Adrenal gland (tissue), 12 donors: ENCODE measurements around the gene THUMPD2. TPM values are rescaled to one million over a fixed set of nuclear protein-coding genes. Genes with fewer than 3 reads are reported as not detected.

ENCODE experiments used
- DNase-seq, 7 donors: peaks; one replicate each; pipeline ENCODE4 v3.0.0-alpha.2; 2019 to 2020
- H3K27ac ChIP-seq, 5 donors: fragments of 200-600 bp; sonication (generic) in 4 of 5; 1 replicate in 3 of 5; 2 replicates in 2 of 5; pipeline versions ENCODE4 v1.5.1 to v1.8.0; 2016 to 2020; ENCODE audit warnings: mild to moderate bottlenecking in 1 of 5
- H3K27me3 ChIP-seq: fragments of 200-600 bp; 2 replicates; pipeline ENCODE4 v1.8.0; 2021
- H3K36me3 ChIP-seq, 2 donors: fragments of 200-600 bp; replicated peaks in 1 of 2; 1 replicate in 1 of 2; 2 replicates in 1 of 2; pipeline versions ENCODE4 v1.5.1 to v1.8.0; 2018 to 2022
- H3K4me1 ChIP-seq, 2 donors: fragments of 200-600 bp; replicated peaks in 1 of 2; 1 replicate in 1 of 2; 2 replicates in 1 of 2; pipeline versions ENCODE4 v1.5.1 to v1.8.0; 2018 to 2021
- H3K4me3 ChIP-seq, 4 donors: fragments of 200-600 bp; sonication (generic) in 3 of 4; one replicate each; pipeline ENCODE4 v1.5.1; 2016 to 2018
- H3K9me3 ChIP-seq, 3 donors: fragments of 200-600 bp; sonication (generic) in 1 of 3; replicated peaks in 1 of 3; 1 replicate in 2 of 3; 2 replicates in 1 of 3; pipeline versions ENCODE4 v1.5.1 to v1.8.0; 2016 to 2021
- POLR2A ChIP-seq, 2 donors: fragments of 450-650 bp; IDR thresholded peaks; one replicate each; pipeline ENCODE4 v1.6.1; 2017; ENCODE audit warnings: antibody characterized with exemption in 2 of 2, mild to moderate bottlenecking in 2 of 2, moderate library complexity in 1 of 2
- WGBS, 4 donors: extraction: QIAGEN DNeasy Blood & Tissue Kit in 2 of 4; methylation state at CpG; one replicate each; pipeline versions ENCODE4 v1.1.5 to v1.1.7; 2013 to 2017; 5-methylcytosine and 5-hydroxymethylcytosine counted together
- intact Hi-C, 2 donors: fragments of 100-400 bp; cut with DNase I; formaldehyde crosslinking; loops; one replicate each; pipeline versions ENCODE4 v1.14.1 to v1.15.0; 2022 to 2023
- polyA plus RNA-seq, 3 donors: library from polyadenylated mRNA; stranded (reverse); fragments of 200-250 nt in 2 of 3; fragments of 350-450 nt in 1 of 3; fragmentation: Illumina TruSeq in 1 of 3; extraction: RNeasy Lipid Tissue Mini Kit (QIAGEN cat#74804) in 1 of 3; gene quantifications; one replicate each; pipeline ENCODE4 v1.2.3, GENCODE V29; 2013 to 2014
- total RNA-seq, 9 donors: library from RNA; depleted of rRNA in 4 of 9; stranded (reverse); fragments of >200 nt in 4 of 9; fragments of 120-200 nt in 1 of 9; fragmentation: NEBNext Ultra II Directional in 1 of 9; extraction: Animal tissue kit (Norgen Biotek cat#: 25700) in 1 of 9; gene quantifications; one replicate each; pipeline versions ENCODE4 v1.1.0 to v1.2.4, GENCODE V29; 2013 to 2023
- TF ChIP-seq, protein P1 (sequence below), 6 experiments: fragments of 450-650 bp in 4 of 6; fragments of 200-600 bp in 2 of 6; sonication (generic) in 1 of 6; IDR thresholded peaks; 1 replicate in 5 of 6; 2 replicates in 1 of 6; pipeline versions ENCODE4 v1.5.1 to v1.8.0; 2016 to 2021; ENCODE audit warnings: antibody characterized with exemption in 6 of 6, mild to moderate bottlenecking in 2 of 6, moderate library complexity in 1 of 6
- donor health status: healthy with polysubstance abuse.
- donor health status: Bipolar disorder and iron deficiency.
- donor health status: DM: yes; HTN: yes; CAD: no.
- donor health status: DM: no; HTN: no; CAD: no.
- donor health status: DM: no; HTN: no; CAD: no.
- donor health status: DM: yes; HTN: yes; CAD: no.

THUMPD2 gene
- total and polyA plus RNA-seq, 12 donors, result 3.0 to 216 (median 10.0) TPM

- Histone ChIP-seq H3K36me3 (peaks cover 0 to 8% of the 10 kb centered on the region in 2 donors), H3K27ac (no peak overlapping the region), H3K4me3 (no peak overlapping the region), H3K4me1 (peaks cover 0 to 7% of the 10 kb centered on the region in 2 donors), H3K27me3 (no peaks in the 10 kb centered on the region), H3K9me3 (no peaks in the 10 kb centered on the region)
- TF ChIP-seq POLR2A (IDR thresholded peaks at IDR 0.05), result no peak
- TF ChIP-seq, protein P1, sequence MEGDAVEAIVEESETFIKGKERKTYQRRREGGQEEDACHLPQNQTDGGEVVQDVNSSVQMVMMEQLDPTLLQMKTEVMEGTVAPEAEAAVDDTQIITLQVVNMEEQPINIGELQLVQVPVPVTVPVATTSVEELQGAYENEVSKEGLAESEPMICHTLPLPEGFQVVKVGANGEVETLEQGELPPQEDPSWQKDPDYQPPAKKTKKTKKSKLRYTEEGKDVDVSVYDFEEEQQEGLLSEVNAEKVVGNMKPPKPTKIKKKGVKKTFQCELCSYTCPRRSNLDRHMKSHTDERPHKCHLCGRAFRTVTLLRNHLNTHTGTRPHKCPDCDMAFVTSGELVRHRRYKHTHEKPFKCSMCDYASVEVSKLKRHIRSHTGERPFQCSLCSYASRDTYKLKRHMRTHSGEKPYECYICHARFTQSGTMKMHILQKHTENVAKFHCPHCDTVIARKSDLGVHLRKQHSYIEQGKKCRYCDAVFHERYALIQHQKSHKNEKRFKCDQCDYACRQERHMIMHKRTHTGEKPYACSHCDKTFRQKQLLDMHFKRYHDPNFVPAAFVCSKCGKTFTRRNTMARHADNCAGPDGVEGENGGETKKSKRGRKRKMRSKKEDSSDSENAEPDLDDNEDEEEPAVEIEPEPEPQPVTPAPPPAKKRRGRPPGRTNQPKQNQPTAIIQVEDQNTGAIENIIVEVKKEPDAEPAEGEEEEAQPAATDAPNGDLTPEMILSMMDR (IDR thresholded peaks at IDR 0.05), result no peak
- WGBS, 4 donors, result 90 to 98% (median 95%) methylated on average over 2 of the region's 2 CpGs
- intact Hi-C loops, result no loop called here
- DNase-seq, result no peak
Measured at GRCh38 chr2:39738936-39739335, 40.1 kb downstream of the THUMPD2 start.

- DNase-seq, result peak in 1 of 7 donors; percentile 30
- Histone ChIP-seq H3K4me3 (no peak overlapping the region), H3K27me3 (no peaks in the 10 kb centered on the region), H3K9me3 (no peaks in the 10 kb centered on the region), H3K27ac (no peak overlapping the region), H3K4me1 (peaks cover 0 to 9% of the 10 kb centered on the region in 2 donors), H3K36me3 (peaks cover 0 to 8% of the 10 kb centered on the region in 2 donors)
- TF ChIP-seq POLR2A (IDR thresholded peaks at IDR 0.05), result no peak
- TF ChIP-seq, protein P1 (IDR thresholded peaks at IDR 0.05), result no peak
- intact Hi-C loops, result no loop called here
- 73 to 89% (median 78%) methylated on average over 8 of the region's 8 CpGs for WGBS, 4 donors
Measured at GRCh38 chr2:39737661-39738060, 41.4 kb downstream of the THUMPD2 start.

GRCh38 chr2:39736640-39737039 lies 42.4 kb downstream of the THUMPD2 start:
- Histone ChIP-seq H3K27me3 (no peaks in the 10 kb centered on the region), H3K36me3 (peaks cover 0 to 8% of the 10 kb centered on the region in 2 donors), H3K4me1 (peaks cover 0 to 9% of the 10 kb centered on the region in 2 donors), H3K4me3 (no peak overlapping the region), H3K9me3 (no peaks in the 10 kb centered on the region), H3K27ac (no peak overlapping the region)
- WGBS, 4 donors, result 90 to 99% (median 94%) methylated on average over 6 of the region's 6 CpGs
- TF ChIP-seq POLR2A (IDR thresholded peaks at IDR 0.05), result no peak
- TF ChIP-seq, protein P1 (IDR thresholded peaks at IDR 0.05), result no peak
- intact Hi-C loops, result no loop called here
- DNase-seq, result no peak

GRCh38 chr2:39735648-39736047 lies 43.4 kb downstream of the THUMPD2 start:
- H3K27me3 ChIP-seq, result no peaks in the 10 kb centered on the region
- no peak overlapping the region for H3K4me3 ChIP-seq
- no peak for TF ChIP-seq POLR2A (IDR thresholded peaks at IDR 0.05)
- TF ChIP-seq, protein P1 (IDR thresholded peaks at IDR 0.05), result no peak
- H3K36me3 ChIP-seq, result peaks cover 0 to 8% of the 10 kb centered on the region in 2 donors
- peaks cover 0 to 9% of the 10 kb centered on the region in 2 donors for H3K4me1 ChIP-seq
- 97 to 100% (median 99%) methylated on average over 3 of the region's 3 CpGs for WGBS, 4 donors
- intact Hi-C loops, result no loop called here
- DNase-seq, result no peak
- H3K9me3 ChIP-seq, result no peaks in the 10 kb centered on the region
- no peak overlapping the region for H3K27ac ChIP-seq
